Loucy (cell line): Measurements from ENCODE around the gene SCGB1A1.

Source experiments
- H2AFZ ChIP-seq: fragments of 200-600 bp; sonication (generic); 2 replicates; pipeline ENCODE4 v1.6.0; 2016; ENCODE audit warnings: antibody characterized with exemption, mild to moderate bottlenecking, low read length, moderate library complexity
- H3F3A ChIP-seq: fragments of 200-600 bp; 2 replicates; pipeline ENCODE4 v1.6.0; 2016; ENCODE audit warnings: antibody characterized with exemption, low read depth, mild to moderate bottlenecking
- H3K27me3 ChIP-seq: fragments of 200-600 bp; sonication (generic); 2 replicates; pipeline ENCODE4 v1.6.1; 2014; ENCODE audit warnings: low read length, mild to moderate bottlenecking; ENCODE audit not compliant: insufficient read depth, poor library complexity, severe bottlenecking
- H3K36me3 ChIP-seq: fragments of 200-600 bp; sonication (generic); 2 replicates; pipeline ENCODE4 v1.6.1; 2016; ENCODE audit warnings: low read length; ENCODE audit not compliant: insufficient read depth
- H3K4me1 ChIP-seq: fragments of 200-600 bp; sonication (generic); 2 replicates; pipeline ENCODE4 v1.5.1; 2014; ENCODE audit warnings: low read length, mild to moderate bottlenecking; ENCODE audit not compliant: insufficient read depth, poor library complexity, severe bottlenecking
- H3K4me2 ChIP-seq: fragments of 200-600 bp; sonication (generic); 2 replicates; pipeline ENCODE4 v1.6.0; 2014; ENCODE audit warnings: antibody characterized with exemption, low read length, low read depth, mild to moderate bottlenecking; ENCODE audit not compliant: poor library complexity, severe bottlenecking
- H3K4me3 ChIP-seq: fragments of 200-600 bp; sonication (generic); 2 replicates; pipeline ENCODE4 v1.5.1; 2014; ENCODE audit warnings: low read length, mild to moderate bottlenecking, mixed read lengths; ENCODE audit not compliant: poor library complexity, severe bottlenecking
- H3K79me2 ChIP-seq: fragments of 200-600 bp; sonication (generic); 2 replicates; pipeline ENCODE4 v1.6.1; 2014; ENCODE audit warnings: low read length; ENCODE audit not compliant: insufficient read depth
- H3K9ac ChIP-seq: fragments of 200-600 bp; sonication (generic); 2 replicates; pipeline ENCODE4 v1.6.0; 2014; ENCODE audit warnings: mild to moderate bottlenecking, low read depth, low read length, moderate library complexity; ENCODE audit not compliant: poor library complexity, severe bottlenecking
- H3K9me2 ChIP-seq: fragments of 200-600 bp; sonication (generic); replicated peaks from 2 replicates; pipeline ENCODE4 v1.6.1; 2016; ENCODE audit warnings: low read depth, low read length, mixed read lengths
- H3K9me3 ChIP-seq: fragments of 200-600 bp; sonication (generic); 2 replicates; pipeline ENCODE4 v1.6.1; 2014; ENCODE audit warnings: mild to moderate bottlenecking, antibody characterized with exemption, low read length, low read depth; ENCODE audit not compliant: insufficient read depth
- H4K20me1 ChIP-seq: fragments of 200-600 bp; sonication (generic); 2 replicates; pipeline ENCODE4 v1.6.0; 2014; ENCODE audit warnings: antibody characterized with exemption, low read length, mild to moderate bottlenecking; ENCODE audit not compliant: insufficient read depth, poor library complexity, severe bottlenecking
- CTCF ChIP-seq: fragments of 200-600 bp; sonication (generic); conservative IDR thresholded peaks from 2 replicates; pipeline ENCODE4 v1.5.1; 2014; ENCODE audit warnings: mild to moderate bottlenecking, antibody characterized with exemption, low read length
- EZH2phosphoT487 ChIP-seq: fragments of 200-600 bp; IDR thresholded peaks from 2 replicates; pipeline ENCODE4 v1.6.1; 2018; ENCODE audit warnings: antibody characterized with exemption, mild to moderate bottlenecking, moderate library complexity, borderline replicate concordance

Gene SCGB1A1

DNA sequence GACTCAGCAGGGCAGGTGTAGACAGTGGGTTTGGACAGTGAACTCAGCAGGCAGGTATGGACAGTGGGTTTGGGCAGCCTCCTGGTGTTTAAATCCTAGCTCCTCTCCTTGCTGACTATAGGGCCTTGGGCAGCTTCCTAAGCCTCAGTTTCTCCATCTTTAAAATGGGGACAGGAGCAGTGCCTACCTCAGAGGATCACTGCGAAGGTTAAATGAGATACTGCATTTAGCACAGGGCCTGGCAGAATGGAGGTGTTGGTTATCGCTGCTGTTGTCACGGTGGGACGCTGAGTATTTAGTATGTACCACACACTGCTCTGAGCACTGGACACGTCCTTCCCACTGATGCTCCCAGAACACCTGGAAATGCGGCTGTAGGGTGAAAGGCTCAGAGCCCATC is 14.4 kb upstream of the SCGB1A1 start:
- TF ChIP-seq CTCF: no peak
- TF ChIP-seq EZH2phosphoT487: no peak
- Histone ChIP-seq H3K36me3 (no peaks in the 10 kb centered on the region), H3K4me3 (no peak overlapping the region)

DNA sequence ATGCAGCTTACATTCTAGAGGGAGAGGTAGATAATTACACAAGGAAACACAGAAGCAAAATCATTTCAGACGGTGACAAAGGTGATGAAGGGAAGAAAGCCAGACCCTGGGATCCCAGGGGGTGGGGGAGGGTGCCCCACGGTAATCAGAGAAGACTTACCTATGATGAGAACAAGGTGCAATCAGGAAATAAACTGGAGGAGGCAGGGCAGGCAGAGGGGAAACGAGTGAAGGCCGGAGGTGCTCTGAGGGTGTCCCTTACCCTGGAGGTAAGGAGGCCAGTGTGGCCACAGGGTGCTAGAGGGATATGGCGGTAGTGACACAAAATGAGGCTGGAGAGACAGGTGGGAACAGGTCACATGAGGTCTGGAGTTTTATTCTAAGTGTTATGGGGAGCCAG is 13.9 kb upstream of the SCGB1A1 start:
- Histone ChIP-seq H3K9ac (no peak overlapping the region), H3K27me3 (no peaks in the 10 kb centered on the region), H2AFZ (no peak overlapping the region), H3K79me2 (no peaks in the 10 kb centered on the region), H3F3A (no peaks in the 10 kb centered on the region), H3K9me3 (no peaks in the 10 kb centered on the region), H3K4me2 (no peak overlapping the region), H3K4me3 (no peak overlapping the region), H3K9me2 (no peaks in the 10 kb centered on the region), H3K36me3 (no peaks in the 10 kb centered on the region), H3K4me1 (no peaks in the 10 kb centered on the region), H4K20me1 (no peaks in the 10 kb centered on the region)
- no peak for TF ChIP-seq EZH2phosphoT487
- no peak for TF ChIP-seq CTCF

More for the DNA sequence above, 14.4 kb upstream of the SCGB1A1 start:
- Histone ChIP-seq H3K9me2 (no peaks in the 10 kb centered on the region), H3K9ac (no peak overlapping the region), H4K20me1 (no peaks in the 10 kb centered on the region), H3F3A (no peaks in the 10 kb centered on the region), H3K27me3 (no peaks in the 10 kb centered on the region), H3K79me2 (no peaks in the 10 kb centered on the region), H3K4me2 (no peak overlapping the region), H3K4me1 (no peaks in the 10 kb centered on the region), H3K9me3 (no peaks in the 10 kb centered on the region), H2AFZ (no peak overlapping the region)

DNA sequence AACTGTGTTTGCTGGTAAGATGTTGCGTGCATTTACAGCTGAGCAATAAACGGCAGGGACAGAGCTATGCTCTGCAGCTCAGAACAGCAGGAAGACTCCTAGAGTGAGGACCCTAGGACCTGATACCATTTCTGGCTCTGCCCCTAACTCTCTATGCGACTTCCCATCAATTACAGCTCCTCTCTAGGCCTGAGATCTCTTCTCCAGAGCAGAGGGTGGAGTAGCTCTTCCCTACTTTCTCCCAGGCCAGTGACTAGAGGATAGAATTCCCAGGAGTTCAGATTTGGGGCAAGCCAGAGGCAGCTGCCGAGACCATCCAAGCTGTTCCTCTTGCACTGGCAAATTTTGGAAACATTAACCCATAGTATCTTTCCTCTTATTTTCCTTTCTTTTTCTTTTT is 12.8 kb upstream of the SCGB1A1 start:
- Histone ChIP-seq H3K9me3 (no peaks in the 10 kb centered on the region), H3K79me2 (no peaks in the 10 kb centered on the region), H3K27me3 (no peaks in the 10 kb centered on the region), H3K4me1 (no peaks in the 10 kb centered on the region), H3K36me3 (no peaks in the 10 kb centered on the region), H3K9ac (no peak overlapping the region), H3K9me2 (no peaks in the 10 kb centered on the region), H3K4me2 (no peak overlapping the region), H3F3A (no peaks in the 10 kb centered on the region), H3K4me3 (no peak overlapping the region), H4K20me1 (no peaks in the 10 kb centered on the region), H2AFZ (no peak overlapping the region)
- no peak for TF ChIP-seq CTCF
- TF ChIP-seq EZH2phosphoT487: no peak
